Mesendoderm (in vitro differentiated cells): ENCODE data around the gene MKNK1.

Experiments used
- DNase-seq: peaks from one replicate; pipeline ENCODE4 v3.0.0; 2013
- H2AK5ac ChIP-seq: 2 replicates; pipeline ENCODE4 v1.6.1; 2013; ENCODE audit warnings: low read length, inconsistent platforms
- H2BK120ac ChIP-seq: 2 replicates; pipeline ENCODE4 v1.6.1; 2013; ENCODE audit warnings: low read depth, mild to moderate bottlenecking, low read length, moderate library complexity, mixed read lengths
- H2BK15ac ChIP-seq: replicated peaks from 2 replicates; pipeline ENCODE4 v1.6.1; 2013; ENCODE audit warnings: low read depth, mild to moderate bottlenecking, moderate library complexity
- H2BK5ac ChIP-seq: 2 replicates; pipeline ENCODE4 v1.6.1; 2013; ENCODE audit warnings: low read length, inconsistent platforms
- H3K18ac ChIP-seq: 2 replicates; pipeline ENCODE4 v1.6.1; 2013; ENCODE audit warnings: mild to moderate bottlenecking, low read length, mixed read lengths
- H3K23ac ChIP-seq: one replicate; pipeline ENCODE4 v1.6.1; 2013; ENCODE audit warnings: low read length
- H3K27ac ChIP-seq: 2 replicates; pipeline ENCODE4 v1.5.1; 2013; ENCODE audit warnings: low read depth, mild to moderate bottlenecking, inconsistent platforms, low read length, moderate library complexity
- H3K27me3 ChIP-seq: 2 replicates; pipeline ENCODE4 v1.6.1; 2013; ENCODE audit warnings: low read length, control low read depth, mild to moderate bottlenecking, inconsistent platforms; ENCODE audit not compliant: insufficient read depth, poor library complexity
- H3K36me3 ChIP-seq: 2 replicates; pipeline ENCODE4 v1.6.1; 2013; ENCODE audit warnings: low read length, inconsistent platforms; ENCODE audit not compliant: control insufficient read depth, insufficient read depth
- H3K4ac ChIP-seq: one replicate; pipeline ENCODE4 v1.6.1; 2013; ENCODE audit warnings: low read depth, mild to moderate bottlenecking, low read length, moderate library complexity
- H3K4me1 ChIP-seq: 2 replicates; pipeline ENCODE4 v1.6.1; 2013; ENCODE audit warnings: low read depth, low read length, inconsistent platforms; ENCODE audit not compliant: control insufficient read depth
- H3K4me2 ChIP-seq: 2 replicates; pipeline ENCODE4 v1.6.1; 2013; ENCODE audit warnings: low read length
- H3K4me3 ChIP-seq: 2 replicates; pipeline ENCODE4 v1.5.1; 2013; ENCODE audit warnings: mild to moderate bottlenecking, low read length
- H3K56ac ChIP-seq: one replicate; pipeline ENCODE4 v1.6.1; 2013; ENCODE audit warnings: low read length
- H3K79me1 ChIP-seq: 2 replicates; pipeline ENCODE4 v1.6.1; 2013; ENCODE audit warnings: low read length, inconsistent platforms
- H3K79me2 ChIP-seq: 2 replicates; pipeline ENCODE4 v1.6.1; 2013; ENCODE audit warnings: mild to moderate bottlenecking, low read length; ENCODE audit not compliant: control insufficient read depth, insufficient read depth
- H3K9ac ChIP-seq: 2 replicates; pipeline ENCODE4 v1.6.1; 2013; ENCODE audit warnings: low read length, inconsistent platforms
- H4K5ac ChIP-seq: one replicate; pipeline ENCODE4 v1.6.1; 2013; ENCODE audit warnings: low read length
- H4K8ac ChIP-seq: one replicate; pipeline ENCODE4 v1.6.1; 2013; ENCODE audit warnings: low read depth, mild to moderate bottlenecking, control low read depth, low read length, moderate library complexity
- WGBS: extraction: QIAGEN DNeasy Blood & Tissue Kit; methylation state at CpG from one replicate; pipeline ENCODE4 v1.1.7; 2013; ENCODE audit warnings: low lambda C conversion rate, missing lambda C conversion rate; ENCODE audit not compliant: insufficient coverage; ENCODE audit errors: extremely low coverage; 5-methylcytosine and 5-hydroxymethylcytosine counted together

MKNK1 gene

DNA sequence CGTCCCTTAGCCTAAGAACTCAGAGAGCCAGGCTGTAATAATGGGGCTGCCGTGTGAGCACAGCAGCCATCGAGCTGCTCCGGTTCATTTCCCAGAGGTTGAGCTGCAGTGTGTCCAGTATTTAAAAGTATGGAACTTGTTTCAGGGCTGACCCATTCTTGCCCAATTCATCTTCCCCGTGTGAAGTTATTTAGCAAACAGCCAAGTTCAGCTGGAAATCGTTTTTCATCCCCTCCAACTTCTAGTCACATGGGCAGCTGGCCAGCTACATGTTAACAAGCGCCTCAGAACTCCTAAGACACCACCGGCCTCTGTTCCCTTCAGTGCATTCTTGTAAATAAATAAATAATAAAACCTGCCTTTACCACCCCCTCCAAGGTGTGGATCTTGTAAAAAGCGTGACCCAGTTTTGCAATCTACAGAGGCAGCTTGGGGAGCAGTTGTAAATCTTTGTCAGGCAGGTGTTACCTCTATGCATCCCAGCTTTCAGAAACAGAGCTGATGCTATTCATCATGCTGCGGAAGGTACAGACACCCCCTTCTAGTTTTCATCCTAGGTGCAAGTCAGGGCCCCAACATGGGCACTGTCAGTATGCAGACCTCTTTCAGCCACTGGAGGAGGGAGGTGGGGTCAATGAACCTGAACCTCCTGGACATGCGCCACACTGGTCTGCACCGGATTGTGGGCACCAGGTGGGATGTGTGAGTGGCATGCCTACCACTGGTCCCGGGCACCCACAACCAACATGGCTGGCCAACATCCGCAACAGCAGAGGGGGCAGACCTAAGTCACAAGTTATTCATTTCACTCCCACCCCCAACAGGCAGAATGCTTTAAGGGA is 34.0 kb downstream of the MKNK1 start:
- DNase-seq: no peak
- Histone ChIP-seq H3K79me1 (no peaks in the 10 kb centered on the region), H3K23ac (peak overlapping the region; percentile 35), H3K36me3 (no peaks in the 10 kb centered on the region), H3K27ac (no peak overlapping the region), H2BK120ac (no peak overlapping the region), H2BK5ac (no peak overlapping the region), H3K27me3 (no peaks in the 10 kb centered on the region), H3K4me2 (no peak overlapping the region), H3K56ac (no peak overlapping the region), H3K4me1 (no peaks in the 10 kb centered on the region), H2AK5ac (no peak overlapping the region), H3K4ac (no peak overlapping the region), H3K79me2 (no peaks in the 10 kb centered on the region), H3K9ac (no peak overlapping the region), H3K18ac (no peak overlapping the region), H2BK15ac (no peak overlapping the region), H4K8ac (no peak overlapping the region), H3K4me3 (no peak overlapping the region), H4K5ac (no peak overlapping the region)
- WGBS: no CpG with 5 or more reads among the region's 14 CpGs

DNA sequence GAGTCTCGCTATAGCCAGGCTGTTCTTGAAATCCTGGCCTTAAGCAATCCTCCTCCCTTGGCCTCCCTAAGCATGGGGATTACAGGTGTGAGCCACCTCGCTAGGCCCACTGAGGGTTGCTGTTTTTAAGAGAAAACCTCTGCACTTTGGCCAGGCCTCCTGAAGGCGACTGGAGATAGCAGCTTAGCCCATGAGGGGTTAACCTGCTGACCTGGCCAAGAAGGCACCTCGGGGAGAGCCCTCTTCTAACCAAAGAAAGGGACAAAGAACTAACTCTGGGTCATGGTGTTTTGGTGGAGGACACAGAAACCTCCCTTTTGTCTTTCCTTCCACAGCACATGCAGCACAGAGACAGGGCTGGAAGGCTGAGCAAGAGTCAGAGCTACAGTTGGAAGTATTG is 35.0 kb downstream of the MKNK1 start:
- Histone ChIP-seq H3K36me3 (no peaks in the 10 kb centered on the region), H4K5ac (no peak overlapping the region), H3K27ac (no peak overlapping the region), H3K18ac (no peak overlapping the region), H2BK120ac (no peak overlapping the region), H2AK5ac (no peak overlapping the region), H3K4ac (no peak overlapping the region), H3K23ac (no peak overlapping the region), H3K27me3 (no peaks in the 10 kb centered on the region), H4K8ac (no peak overlapping the region), H3K56ac (no peak overlapping the region), H3K4me1 (no peaks in the 10 kb centered on the region), H3K79me1 (no peaks in the 10 kb centered on the region), H3K4me2 (no peak overlapping the region), H3K4me3 (no peak overlapping the region), H2BK5ac (no peak overlapping the region), H3K79me2 (no peaks in the 10 kb centered on the region), H3K9ac (no peak overlapping the region), H2BK15ac (no peak overlapping the region)
- no CpG with 5 or more reads among the region's 4 CpGs for WGBS
- DNase-seq: no peak

DNA sequence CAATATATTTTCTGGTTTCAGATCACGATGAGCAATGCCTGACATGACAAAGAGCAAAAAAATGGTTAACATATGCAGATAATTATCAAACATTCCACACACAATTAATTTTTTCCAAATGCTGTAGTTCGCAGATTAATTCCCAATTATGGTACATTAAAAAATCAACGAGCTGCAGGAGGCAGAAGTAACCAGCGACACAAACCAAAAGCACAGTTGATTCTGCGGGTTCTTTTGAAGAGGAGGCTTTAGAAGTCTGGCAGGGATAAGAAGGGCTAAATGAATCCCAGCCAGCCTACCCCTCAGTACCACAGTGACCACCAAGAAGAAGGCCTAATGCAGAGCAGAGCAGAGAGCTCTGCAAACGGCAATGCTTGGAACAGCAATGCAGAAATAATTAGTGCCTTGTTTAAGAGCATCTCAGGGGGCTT is 35.6 kb downstream of the MKNK1 start:
- Histone ChIP-seq H3K36me3 (no peaks in the 10 kb centered on the region), H2BK120ac (no peak overlapping the region), H3K27ac (no peak overlapping the region), H3K4me1 (no peaks in the 10 kb centered on the region), H3K27me3 (no peaks in the 10 kb centered on the region), H3K79me1 (no peaks in the 10 kb centered on the region), H3K4ac (no peak overlapping the region), H3K4me3 (no peak overlapping the region), H2BK15ac (no peak overlapping the region), H4K8ac (no peak overlapping the region), H3K18ac (no peak overlapping the region), H2AK5ac (no peak overlapping the region), H3K79me2 (no peaks in the 10 kb centered on the region), H3K23ac (no peak overlapping the region), H3K9ac (no peak overlapping the region), H4K5ac (no peak overlapping the region), H2BK5ac (no peak overlapping the region), H3K56ac (no peak overlapping the region), H3K4me2 (no peak overlapping the region)
- WGBS: 100% methylated on average over 1 of the region's 6 CpGs
- no peak for DNase-seq

GRCh38 chr1:46563341-46563740 is 40.7 kb downstream of the MKNK1 start:
- no peaks in the 10 kb centered on the region for H3K79me2 ChIP-seq
- H3K4me1 ChIP-seq: no peaks in the 10 kb centered on the region
- H4K8ac ChIP-seq: no peak overlapping the region
- WGBS: no CpG with 5 or more reads among the region's 4 CpGs
- no peaks in the 10 kb centered on the region for H3K36me3 ChIP-seq
- H3K56ac ChIP-seq: no peak overlapping the region
- no peaks in the 10 kb centered on the region for H3K27me3 ChIP-seq
- H2BK5ac ChIP-seq: no peak overlapping the region
- no peak for DNase-seq
- H3K4ac ChIP-seq: no peak overlapping the region
- H2BK15ac ChIP-seq: no peak overlapping the region
- H3K4me2 ChIP-seq: no peak overlapping the region
- no peak overlapping the region for H3K23ac ChIP-seq
- H3K18ac ChIP-seq: no peak overlapping the region
- H2BK120ac ChIP-seq: no peak overlapping the region
- no peak overlapping the region for H2AK5ac ChIP-seq
- no peak overlapping the region for H3K9ac ChIP-seq
- no peak overlapping the region for H4K5ac ChIP-seq
- H3K4me3 ChIP-seq: no peak overlapping the region
- H3K27ac ChIP-seq: no peak overlapping the region
- no peaks in the 10 kb centered on the region for H3K79me1 ChIP-seq

- H3K4me3 ChIP-seq: no peak overlapping the region
- H2BK5ac ChIP-seq: no peak overlapping the region
- no peaks in the 10 kb centered on the region for H3K79me2 ChIP-seq
These were observed 41.6 kb downstream of the MKNK1 start for GRCh38 chr1:46562498-46562897.

GRCh38 chr1:46558966-46559365 is 45.1 kb downstream of the MKNK1 start:
- H3K4ac ChIP-seq: no peak overlapping the region
- H3K4me2 ChIP-seq: no peak overlapping the region
- H2BK15ac ChIP-seq: no peak overlapping the region
- no peaks in the 10 kb centered on the region for H3K4me1 ChIP-seq
- no peak overlapping the region for H4K5ac ChIP-seq
- no peak overlapping the region for H3K4me3 ChIP-seq
- no peak overlapping the region for H4K8ac ChIP-seq
- no peaks in the 10 kb centered on the region for H3K36me3 ChIP-seq
- H3K56ac ChIP-seq: no peak overlapping the region
- H2AK5ac ChIP-seq: no peak overlapping the region
- WGBS: no CpG with 5 or more reads among the region's 8 CpGs
- no peak overlapping the region for H2BK120ac ChIP-seq
- H3K23ac ChIP-seq: no peak overlapping the region
- no peaks in the 10 kb centered on the region for H3K79me2 ChIP-seq
- H3K9ac ChIP-seq: no peak overlapping the region
- H2BK5ac ChIP-seq: no peak overlapping the region
- no peaks in the 10 kb centered on the region for H3K79me1 ChIP-seq
- DNase-seq: no peak
- H3K27ac ChIP-seq: no peak overlapping the region
- H3K27me3 ChIP-seq: no peaks in the 10 kb centered on the region
- no peak overlapping the region for H3K18ac ChIP-seq

More at GRCh38 chr1:46562498-46562897, 41.6 kb downstream of the MKNK1 start:
- Histone ChIP-seq H3K27me3 (no peaks in the 10 kb centered on the region), H2BK120ac (no peak overlapping the region), H2AK5ac (no peak overlapping the region), H3K4me1 (no peaks in the 10 kb centered on the region), H3K23ac (no peak overlapping the region), H3K79me1 (no peaks in the 10 kb centered on the region), H2BK15ac (no peak overlapping the region), H4K8ac (no peak overlapping the region), H3K4me2 (no peak overlapping the region), H3K27ac (no peak overlapping the region), H3K36me3 (no peaks in the 10 kb centered on the region), H3K9ac (no peak overlapping the region), H4K5ac (no peak overlapping the region), H3K18ac (no peak overlapping the region), H3K56ac (no peak overlapping the region), H3K4ac (no peak overlapping the region)
- DNase-seq: no peak
- WGBS: no CpG with 5 or more reads among the region's 15 CpGs
